Activated naive CD8-positive, alpha-beta T cell treated with anti-CD3 and anti-CD28 coated beads, Interleukin-2, amount 50 U/mL, for 24 hours (primary cell): Measurements from ENCODE around the gene VTA1.

Experiments
- ATAC-seq: fragments of 150-1000 bp; cut with Tn5 transposase; one replicate; pipeline ENCODE4 v1.10.0; 2021
- DNase-seq: peaks from one replicate; pipeline ENCODE4 v3.0.0; 2021
- H3K27ac Mint-ChIP-seq: one replicate; pipeline ENCODE4 v1.8.0; 2021; ENCODE audit warnings: mild to moderate bottlenecking, mixed read lengths
- H3K27me3 Mint-ChIP-seq: one replicate; pipeline ENCODE4 v1.8.0; 2021; ENCODE audit warnings: mixed read lengths
- H3K36me3 Mint-ChIP-seq: one replicate; pipeline ENCODE4 v1.8.0; 2021; ENCODE audit warnings: low read depth, mixed read lengths
- H3K4me1 Mint-ChIP-seq: one replicate; pipeline ENCODE4 v1.8.0; 2021; ENCODE audit warnings: mixed read lengths
- H3K4me3 Mint-ChIP-seq: one replicate; pipeline ENCODE4 v1.8.0; 2021; ENCODE audit warnings: mild to moderate bottlenecking, moderate library complexity, mixed read lengths
- H3K9me3 Mint-ChIP-seq: one replicate; pipeline ENCODE4 v1.8.0; 2021; ENCODE audit warnings: mixed read lengths

The VTA1 gene

DNA sequence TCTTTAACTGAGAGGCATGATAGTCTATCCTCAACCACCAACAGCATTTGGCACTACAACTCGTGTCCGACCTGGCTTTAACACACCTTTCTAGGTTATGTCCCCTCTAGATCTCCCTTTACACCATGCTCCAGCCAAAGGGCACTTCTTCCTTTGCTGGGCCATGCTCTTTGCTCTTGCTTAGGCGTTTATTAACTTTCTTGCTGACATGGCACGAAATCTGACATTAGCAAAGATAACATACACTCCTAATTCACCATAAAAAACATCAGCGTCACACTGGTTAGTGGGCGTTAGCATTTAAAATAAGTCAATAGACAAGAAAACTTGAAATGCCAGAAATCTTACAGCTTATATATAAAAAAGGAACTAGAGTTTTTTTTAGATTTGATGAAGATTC is 107.5 kb downstream of the VTA1 start:
- H3K36me3 Mint-ChIP-seq = no peaks in the 10 kb centered on the region
- ATAC-seq (no peak), DNase-seq (no peak)
- H3K27ac Mint-ChIP-seq = no peak overlapping the region
- no peaks in the 10 kb centered on the region for H3K27me3 Mint-ChIP-seq
- no peaks in the 10 kb centered on the region for H3K9me3 Mint-ChIP-seq
- H3K4me3 Mint-ChIP-seq = no peak overlapping the region
- H3K4me1 Mint-ChIP-seq = no peaks in the 10 kb centered on the region

DNA sequence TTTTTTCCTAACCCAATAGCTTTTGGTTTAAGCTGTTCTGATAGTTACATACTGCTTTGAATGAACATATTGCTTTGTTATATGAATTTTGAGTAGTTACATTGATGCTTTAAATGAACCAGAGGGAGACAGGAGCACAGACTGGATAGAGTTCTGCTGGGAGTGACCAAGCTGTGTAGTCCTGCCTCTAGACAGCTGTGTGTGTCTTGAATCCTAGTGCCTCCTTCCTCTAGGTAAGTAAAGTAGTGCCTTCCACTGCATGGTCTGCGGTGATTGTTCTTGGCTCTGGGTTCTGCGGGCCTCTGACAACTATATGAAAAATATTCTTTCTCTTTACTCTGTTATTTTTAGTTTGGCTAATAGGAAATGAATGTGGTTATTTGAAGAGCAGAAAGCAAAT is 108.7 kb downstream of the VTA1 start:
- no peaks in the 10 kb centered on the region for H3K4me1 Mint-ChIP-seq

DNA sequence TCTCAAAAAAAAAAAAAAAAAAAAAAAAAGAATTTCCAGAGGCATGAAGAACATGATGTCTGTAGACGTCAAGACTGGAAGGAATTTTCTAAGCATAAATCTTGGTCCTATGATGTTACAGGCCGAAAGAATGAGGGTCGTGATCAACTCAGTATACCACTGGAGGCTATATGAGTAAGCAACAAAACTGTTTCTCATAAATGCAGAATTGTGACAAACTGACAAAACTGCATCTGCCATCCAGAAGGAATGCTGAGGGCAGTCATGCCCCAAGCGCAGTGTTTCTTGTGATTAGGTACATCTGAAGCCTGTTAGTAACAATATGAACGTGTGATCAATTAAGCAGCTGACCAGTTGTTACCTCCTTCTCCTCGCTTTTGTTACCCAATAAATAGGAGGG is 111.2 kb downstream of the VTA1 start:
- no peak for ATAC-seq
- Mint-ChIP-seq H3K27ac (no peak overlapping the region), H3K4me3 (no peak overlapping the region), H3K4me1 (no peaks in the 10 kb centered on the region), H3K36me3 (no peaks in the 10 kb centered on the region), H3K27me3 (no peaks in the 10 kb centered on the region), H3K9me3 (no peaks in the 10 kb centered on the region)
- no peak for DNase-seq

More for the DNA sequence above, 108.7 kb downstream of the VTA1 start:
- no peak for ATAC-seq
- Mint-ChIP-seq H3K27ac (no peak overlapping the region), H3K36me3 (no peaks in the 10 kb centered on the region), H3K4me3 (no peak overlapping the region), H3K27me3 (no peaks in the 10 kb centered on the region), H3K9me3 (no peaks in the 10 kb centered on the region)
- DNase-seq = no peak

DNA sequence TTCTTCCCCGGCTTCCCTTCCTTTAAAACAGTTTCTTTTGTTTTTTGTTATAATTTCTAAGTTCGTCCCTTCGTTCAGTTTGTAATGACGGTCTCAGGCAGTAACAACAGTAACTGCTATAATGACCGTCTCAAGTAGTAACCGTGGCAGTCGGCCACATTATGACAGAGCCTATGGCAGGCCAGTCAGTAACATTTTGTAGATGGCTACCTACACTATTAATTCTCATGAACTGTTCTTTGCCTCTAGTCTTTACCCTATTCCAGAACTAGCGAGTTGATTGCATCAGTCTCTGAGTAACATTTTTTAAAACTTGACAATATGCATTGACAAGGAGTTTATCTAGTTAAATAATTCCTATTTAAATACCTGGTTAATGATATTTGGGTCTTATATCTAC is 111.7 kb downstream of the VTA1 start:
- H3K4me3 Mint-ChIP-seq = no peak overlapping the region
- H3K27ac Mint-ChIP-seq = no peak overlapping the region
- no peaks in the 10 kb centered on the region for H3K36me3 Mint-ChIP-seq
- no peaks in the 10 kb centered on the region for H3K9me3 Mint-ChIP-seq
- no peaks in the 10 kb centered on the region for H3K27me3 Mint-ChIP-seq
- ATAC-seq = no peak
- DNase-seq = no peak
- no peaks in the 10 kb centered on the region for H3K4me1 Mint-ChIP-seq

DNA sequence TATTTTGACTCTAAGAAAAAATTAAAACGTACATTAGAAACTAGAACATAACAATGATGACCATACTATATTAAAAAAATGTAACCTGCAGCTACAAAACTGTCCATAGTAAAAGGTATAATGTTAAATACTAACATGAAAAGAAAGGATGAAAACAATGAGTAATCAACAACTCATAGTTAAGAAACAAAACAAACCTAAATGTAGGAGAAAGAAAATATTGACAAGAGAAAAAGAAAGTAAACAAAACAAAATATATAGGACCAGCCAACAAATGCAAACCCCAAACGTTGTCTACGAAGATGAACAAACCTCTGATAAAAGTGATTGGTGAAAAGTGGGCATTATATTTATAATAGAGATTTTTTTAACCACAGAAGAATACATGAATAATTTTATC is 113.7 kb downstream of the VTA1 start:
- no peak overlapping the region for H3K27ac Mint-ChIP-seq
- no peaks in the 10 kb centered on the region for H3K36me3 Mint-ChIP-seq
- H3K4me1 Mint-ChIP-seq = no peaks in the 10 kb centered on the region
- H3K9me3 Mint-ChIP-seq = no peaks in the 10 kb centered on the region
- no peaks in the 10 kb centered on the region for H3K27me3 Mint-ChIP-seq
- no peak for ATAC-seq
- DNase-seq = no peak
- no peak overlapping the region for H3K4me3 Mint-ChIP-seq

DNA sequence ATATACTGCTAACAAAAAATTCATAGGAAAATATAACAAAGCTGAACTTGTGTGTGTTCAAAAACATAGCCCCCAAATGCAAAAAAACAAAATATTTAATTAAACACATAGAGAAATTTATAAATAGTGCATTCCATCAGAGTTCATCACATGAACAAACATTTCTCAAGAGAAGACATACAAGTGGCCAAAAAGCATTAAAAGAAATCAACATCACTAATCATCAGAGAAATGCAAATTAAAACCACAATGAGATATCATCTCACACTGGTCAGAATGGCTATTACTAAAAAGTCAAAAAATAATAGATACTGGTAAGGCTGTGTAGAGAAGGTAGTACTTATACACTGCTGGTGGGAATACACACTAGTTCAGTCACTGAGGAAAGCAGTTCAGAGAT is 115.2 kb downstream of the VTA1 start:
- no peaks in the 10 kb centered on the region for H3K27me3 Mint-ChIP-seq
- ATAC-seq (no peak), DNase-seq (no peak)
- no peak overlapping the region for H3K27ac Mint-ChIP-seq
- H3K4me1 Mint-ChIP-seq = no peaks in the 10 kb centered on the region
- H3K36me3 Mint-ChIP-seq = no peaks in the 10 kb centered on the region
- H3K4me3 Mint-ChIP-seq = no peak overlapping the region
- H3K9me3 Mint-ChIP-seq = no peaks in the 10 kb centered on the region

DNA sequence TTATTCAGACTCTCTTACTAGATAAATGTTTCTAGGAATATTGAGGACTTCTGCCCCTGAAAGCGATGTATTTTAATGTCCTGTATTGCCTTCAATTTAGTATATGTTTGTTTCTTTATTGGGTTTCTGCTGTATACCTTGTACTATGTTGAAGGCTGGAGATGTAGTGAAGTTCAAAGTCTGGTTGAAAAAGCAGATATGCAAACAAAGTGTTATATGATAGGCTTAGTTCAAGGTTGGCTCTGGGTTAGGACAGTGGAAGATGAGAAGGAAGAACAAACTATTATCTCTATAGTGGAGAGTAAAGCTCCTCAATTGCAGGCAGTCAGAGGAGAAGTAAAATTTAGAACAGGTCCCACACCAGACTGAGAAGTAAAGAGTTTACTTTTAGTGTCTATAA is 118.4 kb downstream of the VTA1 start:
- H3K27me3 Mint-ChIP-seq = no peaks in the 10 kb centered on the region
- no peak for DNase-seq
- no peaks in the 10 kb centered on the region for H3K36me3 Mint-ChIP-seq
- no peak overlapping the region for H3K4me3 Mint-ChIP-seq
- H3K9me3 Mint-ChIP-seq = no peaks in the 10 kb centered on the region
- H3K4me1 Mint-ChIP-seq = no peaks in the 10 kb centered on the region
- no peak for ATAC-seq
- H3K27ac Mint-ChIP-seq = no peak overlapping the region

DNA sequence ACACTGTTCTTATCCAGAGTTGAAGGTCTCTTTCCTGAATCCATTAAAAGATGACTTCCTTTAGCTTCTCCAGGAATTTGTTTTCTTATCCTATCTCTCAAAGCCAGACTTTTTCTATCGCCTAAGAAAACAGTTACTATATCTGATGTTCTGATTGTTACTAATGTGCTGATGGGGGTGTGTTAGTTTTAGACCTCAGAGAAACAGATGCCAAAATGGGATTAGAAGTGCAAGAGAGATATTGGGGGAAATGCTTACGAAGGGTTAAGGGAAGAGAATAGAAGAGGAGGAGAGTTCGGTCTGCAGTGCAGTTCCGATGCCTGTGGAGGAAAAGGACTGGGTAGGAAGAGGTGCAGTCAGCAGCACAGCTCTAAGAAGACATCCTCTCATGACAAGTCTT is 119.0 kb downstream of the VTA1 start:
- H3K4me1 Mint-ChIP-seq = no peaks in the 10 kb centered on the region
- H3K9me3 Mint-ChIP-seq = no peaks in the 10 kb centered on the region
- H3K4me3 Mint-ChIP-seq = no peak overlapping the region
- DNase-seq (no peak), ATAC-seq (no peak)
- H3K27ac Mint-ChIP-seq = no peak overlapping the region
- H3K27me3 Mint-ChIP-seq = no peaks in the 10 kb centered on the region
- H3K36me3 Mint-ChIP-seq = no peaks in the 10 kb centered on the region

DNA sequence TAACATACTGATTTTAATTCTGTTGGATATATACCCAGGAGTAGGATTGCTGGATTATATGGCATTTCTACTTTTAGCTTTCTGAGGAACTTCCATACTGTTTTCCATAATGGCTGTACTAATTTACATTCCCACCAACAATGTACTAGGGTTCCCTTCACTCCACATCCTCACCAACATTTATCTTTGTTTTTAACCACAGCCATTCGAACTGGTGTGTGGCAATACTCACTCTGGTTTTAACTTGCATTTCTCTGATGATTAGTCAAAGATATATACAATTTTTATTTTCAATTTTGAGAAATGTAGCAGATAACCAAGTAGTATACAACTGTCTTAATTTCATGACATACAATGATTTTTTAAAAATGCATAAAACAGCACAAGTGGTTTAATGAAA is 124.4 kb downstream of the VTA1 start:
- Mint-ChIP-seq H3K9me3 (no peaks in the 10 kb centered on the region), H3K4me3 (no peak overlapping the region), H3K27me3 (no peaks in the 10 kb centered on the region), H3K4me1 (no peaks in the 10 kb centered on the region), H3K36me3 (no peaks in the 10 kb centered on the region), H3K27ac (no peak overlapping the region)
- DNase-seq (no peak), ATAC-seq (no peak)
